Bronchial epithelial cell (primary cell): ENCODE results near the gene MAEA. TPM values are rescaled to one million over a fixed set of nuclear protein-coding genes. Genes with fewer than 3 reads are reported as not detected.
"Not testable (repeated sequence)": the region's sequence is repeated elsewhere in the genome, so short reads cannot be mapped to it uniquely, and the experiment has no call there.

ENCODE experiments used
- DNase-seq: peaks from one replicate; pipeline ENCODE4 v3.0.0-alpha.2; 2010; ENCODE audit warnings: low read depth
- FAIRE-seq: peaks from 2 replicates; lab custom pipeline; 2011; peaks lifted over from hg19 to GRCh38; lab: Jason Lieb, UNC
- H3K27me3 ChIP-seq: 2 replicates; pipeline ENCODE4 v1.5.1; 2011; ENCODE audit warnings: low read length; ENCODE audit not compliant: control insufficient read depth, insufficient read depth
- H3K36me3 ChIP-seq: 2 replicates; pipeline ENCODE4 v1.5.1; 2011; ENCODE audit warnings: low read length; ENCODE audit not compliant: control insufficient read depth, insufficient read depth
- H3K4me3 ChIP-seq: 2 replicates; pipeline ENCODE4 v1.5.1; 2011; ENCODE audit warnings: mild to moderate bottlenecking, low read depth, low read length, control low read depth
- CTCF ChIP-seq: IDR thresholded peaks from 2 replicates; pipeline ENCODE4 v1.5.1; 2011; ENCODE audit warnings: mild to moderate bottlenecking, moderate library complexity, low read length, control low read depth, inconsistent platforms; ENCODE audit not compliant: insufficient read depth, severe bottlenecking
- total RNA-seq: library from RNA; depleted of rRNA; stranded (reverse); fragments of >200 nt; gene quantifications from 2 replicates; pipeline ENCODE4 v1.2.1, GENCODE V29; 2014

The MAEA gene
- total RNA-seq, 1 donor from 2014 or later = 46.1 TPM

- peak; percentile 90 for DNase-seq
- FAIRE-seq = peak; percentile 98
- Histone ChIP-seq H3K4me3 (no peak overlapping the region), H3K27me3 (no peaks in the 10 kb centered on the region), H3K36me3 (peaks cover 34% of the 10 kb centered on the region)
- TF ChIP-seq CTCF = no peak
Measured at GRCh38 chr4:1323635-1324442, 34.1 kb downstream of the MAEA start.

GRCh38 chr4:1324443-1325175 is 34.9 kb downstream of the MAEA start:
- not testable (repeated sequence) for H3K4me3 ChIP-seq, FAIRE-seq, H3K27me3 ChIP-seq
- peak; percentile 55 for DNase-seq
- H3K36me3 ChIP-seq = peaks cover 36% of the 10 kb centered on the region

- Histone ChIP-seq H3K27me3 (no peaks in the 10 kb centered on the region), H3K4me3 (no peak overlapping the region), H3K36me3 (peaks cover 38% of the 10 kb centered on the region)
- FAIRE-seq (no peak), DNase-seq (no peak)
- no peak for TF ChIP-seq CTCF
Measured at GRCh38 chr4:1325176-1325480, 35.4 kb downstream of the MAEA start.

- H3K4me3 ChIP-seq = no peak overlapping the region
- TF ChIP-seq CTCF = no peak
- FAIRE-seq = no peak
- peaks cover 40% of the 10 kb centered on the region for H3K36me3 ChIP-seq
- no peaks in the 10 kb centered on the region for H3K27me3 ChIP-seq
- no peak for DNase-seq
Measured at GRCh38 chr4:1325681-1326635, 36.3 kb downstream of the MAEA start.

- Histone ChIP-seq H3K27me3 (no peaks in the 10 kb centered on the region), H3K36me3 (peaks cover 49% of the 10 kb centered on the region), H3K4me3 (no peak overlapping the region)
- no peak for FAIRE-seq
- TF ChIP-seq CTCF = no peak
- no peak for DNase-seq
Measured at GRCh38 chr4:1326751-1327525, 37.2 kb downstream of the MAEA start.
